Activated CD8-positive, alpha-beta memory T cell treated with anti-CD3 and anti-CD28 coated beads for 1 hour (primary cell): ENCODE results near the gene RNF182.
"Not testable (repeated sequence)": the region's sequence is repeated elsewhere in the genome, so short reads cannot be mapped to it uniquely, and the experiment has no call there.

Source experiments
- DNase-seq, 2 donors: peaks; one replicate each; pipeline ENCODE4 v3.0.0-alpha.2; 2020; ENCODE audit warnings: low read depth in 1 of 2; ENCODE audit errors: extremely low read depth in 1 of 2

RNF182 gene, protein sequence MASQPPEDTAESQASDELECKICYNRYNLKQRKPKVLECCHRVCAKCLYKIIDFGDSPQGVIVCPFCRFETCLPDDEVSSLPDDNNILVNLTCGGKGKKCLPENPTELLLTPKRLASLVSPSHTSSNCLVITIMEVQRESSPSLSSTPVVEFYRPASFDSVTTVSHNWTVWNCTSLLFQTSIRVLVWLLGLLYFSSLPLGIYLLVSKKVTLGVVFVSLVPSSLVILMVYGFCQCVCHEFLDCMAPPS

GRCh38 chr6:13924949-13925881 lies at the start of gene RNF182:
RNF182 (plus strand) TSS chr6:13924952; CDS start chr6:13977120, 52,168 bp downstream.
- no peak for DNase-seq

- no peak for DNase-seq
These were observed 47.7 kb upstream of the RNF182 start for GRCh38 chr6:13877051-13877450.

DNA sequence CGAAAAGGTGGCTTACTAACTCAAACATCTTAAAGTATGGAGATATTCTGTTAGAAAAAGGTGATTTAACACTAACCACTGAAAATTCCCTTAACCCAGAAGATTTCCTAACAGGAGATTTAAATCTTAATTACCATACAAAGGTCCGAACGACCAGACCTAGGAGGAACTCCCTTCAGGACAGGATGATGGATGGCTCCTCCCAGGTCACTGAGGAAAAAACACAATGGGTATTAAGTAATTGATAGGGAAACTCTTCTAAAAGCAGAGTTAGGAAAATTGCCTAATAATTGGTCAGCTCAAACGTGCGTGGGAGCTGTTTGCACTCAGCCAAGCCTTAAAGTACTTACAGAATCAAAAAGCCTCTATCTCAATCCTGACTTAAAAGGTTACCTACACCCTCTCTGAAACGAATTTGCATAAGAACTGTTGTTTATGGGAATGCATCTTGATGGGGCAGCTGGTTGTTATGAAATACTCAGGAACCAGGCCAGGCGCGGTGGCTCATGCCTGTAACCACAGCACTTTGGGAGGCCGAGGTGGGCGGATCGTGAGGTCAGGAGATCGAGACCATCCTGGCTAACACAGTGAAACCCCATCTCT lies 44.6 kb upstream of the RNF182 start:
- DNase-seq, result not testable (repeated sequence)

DNA sequence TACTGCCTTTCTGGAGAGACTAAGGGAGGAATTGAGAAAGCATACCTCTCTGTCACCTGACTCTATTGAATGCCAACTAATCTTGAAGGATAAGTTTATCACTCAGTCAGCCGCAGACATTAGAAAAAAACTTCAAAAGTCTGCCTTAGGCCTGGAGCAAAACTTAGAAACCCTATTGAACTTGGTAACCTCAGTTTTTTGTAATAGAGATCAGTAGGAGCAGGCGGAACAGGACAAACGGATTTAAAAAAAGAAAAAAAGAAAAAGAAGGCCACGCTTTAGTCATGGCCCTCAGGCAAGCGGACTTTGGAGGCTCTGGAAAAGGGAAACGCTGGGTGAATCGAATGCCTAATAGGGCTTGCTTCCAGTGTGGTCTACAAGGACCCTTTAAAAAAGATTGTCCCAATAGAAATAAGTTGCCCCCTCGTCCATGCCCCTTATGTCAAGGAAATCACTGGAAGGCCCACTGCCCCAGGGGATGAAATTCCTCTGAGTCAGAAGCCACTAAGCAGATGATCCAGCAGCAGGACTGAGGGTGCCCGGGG lies 43.1 kb upstream of the RNF182 start:
- no peak for DNase-seq

GRCh38 chr6:13883966-13884365 lies 40.8 kb upstream of the RNF182 start:
- no peak for DNase-seq

- DNase-seq, result no peak
These were observed 40.4 kb upstream of the RNF182 start for GRCh38 chr6:13884397-13884796.

GRCh38 chr6:13885601-13886000 lies 39.2 kb upstream of the RNF182 start:
- DNase-seq, result no peak

DNA sequence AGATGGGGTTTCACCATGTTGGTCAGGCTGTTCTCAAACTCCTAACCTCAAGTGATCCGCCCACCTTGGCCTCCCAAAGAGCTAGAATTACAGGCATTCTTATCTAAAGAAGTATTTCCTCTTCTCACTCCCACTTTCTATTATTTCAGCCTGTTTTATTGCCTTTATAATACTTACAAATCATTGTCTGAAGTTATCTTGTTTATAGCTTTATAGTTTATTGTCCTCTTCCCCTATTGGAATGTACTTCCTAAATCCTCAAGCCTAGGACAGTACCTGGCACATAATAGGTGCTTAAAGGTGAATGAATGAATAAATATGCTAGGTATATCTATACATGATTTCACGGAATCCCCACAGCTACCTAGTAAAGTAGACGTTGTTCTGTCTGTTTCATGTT lies 37.8 kb upstream of the RNF182 start:
- no peak for DNase-seq

GRCh38 chr6:13892017-13892645 lies 32.6 kb upstream of the RNF182 start:
- DNase-seq, result no peak

- no peak for DNase-seq
These were observed 21.8 kb upstream of the RNF182 start for GRCh38 chr6:13902922-13903321.

GRCh38 chr6:13903364-13903763 lies 21.4 kb upstream of the RNF182 start:
- DNase-seq, result no peak

DNA sequence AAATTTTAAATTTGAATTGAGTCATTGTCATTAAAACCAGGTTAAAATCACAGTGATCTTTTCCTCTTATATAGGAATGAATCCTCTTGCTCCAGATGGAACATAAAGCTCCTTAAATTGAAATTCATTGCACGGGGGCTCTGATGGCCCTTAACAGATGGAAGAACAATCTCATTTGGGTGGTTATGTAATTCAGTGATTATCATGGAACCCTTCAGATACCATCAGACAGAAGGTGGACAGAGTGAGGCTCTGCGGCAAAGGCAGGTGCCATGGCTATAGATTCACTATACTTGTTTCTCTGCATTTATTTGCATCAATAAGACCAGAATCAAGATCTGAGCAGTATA lies 17.8 kb upstream of the RNF182 start:
- DNase-seq, result no peak

DNA sequence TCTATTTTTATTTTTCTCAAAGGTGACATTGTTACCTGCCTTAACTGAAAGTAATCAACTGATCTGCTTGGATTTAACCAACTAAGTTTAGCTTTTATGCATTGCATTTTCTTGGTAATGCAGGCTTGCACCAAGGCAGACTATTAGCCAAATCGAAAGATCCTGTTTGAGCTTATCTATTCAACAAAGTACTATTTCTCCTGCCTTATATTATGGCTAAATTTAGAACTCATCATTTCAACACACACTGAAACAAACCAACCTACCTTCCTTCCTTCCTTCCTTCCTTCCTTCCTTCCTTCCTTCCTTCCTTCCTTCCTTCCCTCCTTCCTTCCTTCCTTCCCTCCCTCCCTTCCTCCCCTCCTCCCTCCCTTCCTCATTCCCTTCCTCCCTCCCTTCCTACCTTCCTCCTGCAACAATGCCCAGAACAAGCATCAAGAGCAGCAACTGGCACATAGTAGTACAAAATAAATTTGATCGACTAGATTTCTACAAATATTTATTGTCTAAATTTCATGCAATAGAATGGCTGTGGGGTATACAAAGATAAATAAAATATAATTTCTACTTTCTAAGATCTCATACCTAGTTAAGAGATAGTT lies 17.0 kb upstream of the RNF182 start:
- DNase-seq, result no peak

DNA sequence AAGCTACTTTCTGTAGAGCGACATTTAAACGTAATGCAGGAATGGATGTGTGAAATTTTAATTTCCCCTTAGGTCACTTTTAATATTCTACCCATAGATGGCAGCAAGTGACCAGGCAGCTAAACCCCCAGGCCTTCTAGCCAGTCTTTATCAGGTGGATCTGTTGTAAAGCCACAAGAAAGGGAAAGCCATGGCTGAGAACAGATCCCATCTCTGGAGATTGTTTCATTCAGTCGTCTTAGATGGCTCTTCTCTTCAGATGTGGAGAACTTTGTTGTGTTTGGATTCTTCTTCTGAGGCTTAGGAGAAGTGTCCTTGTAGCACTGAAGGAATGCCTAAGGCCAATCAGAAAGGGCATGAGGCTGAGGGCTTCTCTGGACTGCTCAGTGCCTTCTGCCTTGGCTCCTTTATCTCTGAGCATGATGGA lies 15.8 kb upstream of the RNF182 start:
- DNase-seq, result no peak

DNA sequence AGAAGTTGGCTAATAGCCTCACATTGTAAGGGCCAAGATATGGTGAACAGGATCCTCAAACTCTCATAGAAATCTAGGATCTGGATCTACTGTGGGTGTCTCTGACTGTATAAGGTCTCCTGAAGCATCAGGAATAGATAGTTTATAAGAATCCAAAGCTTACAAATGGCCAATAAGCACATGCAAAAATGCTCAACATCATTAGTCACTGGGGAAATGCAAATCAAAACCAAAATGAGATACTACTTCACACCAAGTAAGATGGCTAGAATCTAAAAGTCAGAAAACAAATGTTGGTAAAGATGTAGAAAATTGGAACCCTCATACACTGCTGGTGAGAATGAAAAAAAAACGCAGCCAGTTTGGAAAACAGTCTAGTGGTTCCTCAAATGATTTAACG lies 14.3 kb upstream of the RNF182 start:
- DNase-seq, result no peak

DNA sequence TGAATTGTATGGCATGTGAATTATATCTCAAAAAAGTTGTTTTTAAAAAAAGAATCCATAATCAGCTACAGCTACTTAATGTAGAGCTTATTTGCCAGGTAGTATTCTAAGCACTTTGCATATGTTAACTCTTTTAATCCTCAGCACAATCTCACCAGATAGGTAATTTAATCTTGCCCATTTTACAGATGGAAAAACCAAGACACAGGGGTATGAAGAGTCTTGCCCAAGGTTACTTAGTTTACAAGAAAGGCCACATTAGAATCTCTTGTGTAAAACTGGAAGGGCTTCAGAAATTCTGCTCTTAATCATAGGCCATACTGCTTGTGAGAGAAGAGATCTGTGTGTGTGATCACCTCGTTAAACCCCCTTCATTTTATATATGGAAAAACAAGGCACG lies 13.4 kb upstream of the RNF182 start:
- no peak for DNase-seq

DNA sequence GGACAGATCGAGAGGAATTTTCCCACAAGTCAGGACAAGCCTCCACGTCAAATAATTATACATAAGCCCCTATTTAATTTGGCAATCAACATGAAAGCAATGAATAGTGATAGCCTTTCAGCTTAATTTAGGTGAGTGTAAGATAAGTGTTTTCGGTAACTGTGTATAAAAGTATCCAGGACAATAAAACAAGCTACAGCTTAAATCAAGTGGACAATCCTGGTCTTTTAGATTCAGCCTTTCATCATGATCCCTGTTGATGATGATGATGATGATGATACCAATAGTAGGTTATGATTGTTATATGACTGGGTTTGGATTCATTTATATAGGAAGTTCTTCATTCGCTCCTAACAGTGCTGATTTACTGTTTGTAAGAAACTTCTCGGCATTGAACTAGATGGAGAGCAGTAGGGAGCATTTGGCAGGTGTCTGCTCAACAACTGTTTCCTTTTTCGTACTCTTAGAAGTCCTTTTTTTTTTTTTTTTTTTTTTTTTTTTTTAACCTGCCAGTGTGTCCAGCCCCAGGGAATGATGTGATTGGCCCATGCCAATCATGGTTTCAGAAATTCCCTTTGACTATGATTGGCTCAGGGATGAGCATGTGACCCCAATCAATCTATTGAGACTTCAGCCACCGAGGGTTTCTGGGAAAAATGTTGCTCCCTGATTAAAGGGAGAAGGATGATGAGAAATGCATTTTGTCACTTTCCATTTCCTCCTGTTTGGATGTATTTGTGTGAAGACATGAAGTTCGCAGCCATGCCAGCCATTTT lies 11.3 kb upstream of the RNF182 start:
- no peak for DNase-seq

DNA sequence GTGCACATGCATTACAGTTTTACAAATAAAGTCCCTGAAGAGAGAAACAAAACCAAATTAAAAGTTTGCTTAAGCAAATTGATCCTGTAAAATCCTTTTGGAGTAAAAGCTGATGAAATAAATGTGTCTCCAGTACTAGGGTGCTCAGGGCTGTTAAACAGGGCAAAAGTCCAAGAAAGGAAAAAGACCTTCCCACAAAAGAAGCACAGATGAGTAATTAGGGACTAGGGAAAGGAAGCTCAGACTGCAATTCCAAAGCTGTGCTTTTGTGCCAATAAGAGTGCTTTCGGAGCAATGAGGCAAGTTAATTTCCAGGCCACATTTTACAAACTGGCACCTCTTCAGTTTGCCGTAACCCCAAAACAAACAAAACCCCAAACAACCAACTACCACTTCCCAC lies 10.4 kb upstream of the RNF182 start:
- DNase-seq, result no peak

GRCh38 chr6:13915561-13916229 lies 9.1 kb upstream of the RNF182 start:
- DNase-seq, result no peak
